COLO829 (cell line): Measurements from ENCODE around the gene STX8.
"Not testable (repeated sequence)": the region's sequence is repeated elsewhere in the genome, so short reads cannot be mapped to it uniquely, and the experiment has no call there.

ENCODE experiments used
- DNase-seq: peaks from one replicate; pipeline ENCODE4 v3.0.0; 2012; ENCODE audit warnings: low spot score

The STX8 gene

GRCh38 chr17:9575381-9576101, at the start of gene STX8:
TSS of gene STX8 (minus strand) at chr17:9575820. CDS start at chr17:9575808, 12 bp downstream.
- DNase-seq, result peak; percentile 62

- DNase-seq, result no peak
These were observed 47.3 kb upstream of the STX8 start for GRCh38 chr17:9622961-9623360.

- no peak for DNase-seq
These were observed 39.9 kb upstream of the STX8 start for GRCh38 chr17:9615486-9615885.

GRCh38 chr17:9612006-9612405, 36.4 kb upstream of the STX8 start:
- DNase-seq, result no peak

- no peak for DNase-seq
These were observed 35.9 kb upstream of the STX8 start for GRCh38 chr17:9611557-9611956.

GRCh38 chr17:9607058-9607457, 31.4 kb upstream of the STX8 start:
- DNase-seq, result not testable (repeated sequence)

- no peak for DNase-seq
These were observed 30.8 kb upstream of the STX8 start for GRCh38 chr17:9606453-9606852.

GRCh38 chr17:9604583-9604982, 29.0 kb upstream of the STX8 start:
- DNase-seq, result not testable (repeated sequence)

- DNase-seq, result no peak
These were observed 23.0 kb upstream of the STX8 start for GRCh38 chr17:9598661-9599060.

- DNase-seq, result not testable (repeated sequence)
These were observed 22.0 kb upstream of the STX8 start for GRCh38 chr17:9597638-9598037.

GRCh38 chr17:9594065-9594464, 18.4 kb upstream of the STX8 start:
- no peak for DNase-seq

- no peak for DNase-seq
These were observed 12.5 kb upstream of the STX8 start for GRCh38 chr17:9587969-9588656.

GRCh38 chr17:9577373-9577709, 1.7 kb upstream of the STX8 start:
- DNase-seq, result no peak

GRCh38 chr17:9576521-9577372, 1.1 kb upstream of the STX8 start, which contains the start of gene CFAP52:
TSS of gene CFAP52 (plus strand) at chr17:9576642. CDS start at chr17:9576696, 54 bp downstream.
- DNase-seq, result peak; percentile 80

GRCh38 chr17:9571201-9571600, 4.4 kb downstream of the STX8 start:
- no peak for DNase-seq

- no peak for DNase-seq
These were observed 6.5 kb downstream of the STX8 start for GRCh38 chr17:9568957-9569588.

GRCh38 chr17:9568004-9568403, 7.6 kb downstream of the STX8 start:
- DNase-seq, result no peak

- not testable (repeated sequence) for DNase-seq
These were observed 8.9 kb downstream of the STX8 start for GRCh38 chr17:9566739-9567138.

- DNase-seq, result no peak
These were observed 9.6 kb downstream of the STX8 start for GRCh38 chr17:9566067-9566466.

GRCh38 chr17:9564104-9564503, 11.5 kb downstream of the STX8 start:
- DNase-seq, result no peak

- no peak for DNase-seq
These were observed 17.8 kb downstream of the STX8 start for GRCh38 chr17:9557857-9558256.

- peak; percentile 12 for DNase-seq
These were observed 18.4 kb downstream of the STX8 start for GRCh38 chr17:9557161-9557755.
